GM18511 (cell line): ENCODE results near the gene RPS6KA5.

Experiments used
- ATAC-seq: cut with Tn5 transposase; IDR thresholded peaks from one replicate; pipeline ENCODE4 v1.9.1; 2021; ENCODE audit warnings: mild to moderate bottlenecking, moderate library complexity; ENCODE audit not compliant: unreplicated experiment

RPS6KA5 gene

GRCh38 chr14:90886297-90886815 lies 174.1 kb downstream of the RPS6KA5 start:
- no peak for ATAC-seq

- no peak for ATAC-seq
Observed at GRCh38 chr14:90883782-90884181, 176.7 kb downstream of the RPS6KA5 start.

- no peak for ATAC-seq
Observed at GRCh38 chr14:90883197-90883596, 177.2 kb downstream of the RPS6KA5 start.

GRCh38 chr14:90880282-90880681 lies 180.2 kb downstream of the RPS6KA5 start:
- no peak for ATAC-seq

GRCh38 chr14:90874599-90874998 lies 185.8 kb downstream of the RPS6KA5 start:
- ATAC-seq = no peak

- ATAC-seq = no peak
Observed at GRCh38 chr14:90871605-90872233, 188.7 kb downstream of the RPS6KA5 start.

GRCh38 chr14:90870950-90871604 lies 189.4 kb downstream of the RPS6KA5 start:
- no peak for ATAC-seq

GRCh38 chr14:90867501-90867900 lies 192.9 kb downstream of the RPS6KA5 start:
- ATAC-seq = no peak

- ATAC-seq = no peak
Observed at GRCh38 chr14:90866833-90867232, 193.6 kb downstream of the RPS6KA5 start.

- no peak for ATAC-seq
Observed at GRCh38 chr14:90864741-90865140, 195.7 kb downstream of the RPS6KA5 start.

- no peak for ATAC-seq
Observed at GRCh38 chr14:90858511-90858910, 201.9 kb downstream of the RPS6KA5 start.

- no peak for ATAC-seq
Observed at GRCh38 chr14:90857866-90858265, 202.6 kb downstream of the RPS6KA5 start.

GRCh38 chr14:90856115-90856514 lies 204.3 kb downstream of the RPS6KA5 start:
- ATAC-seq = peak; percentile 55

- ATAC-seq = no peak
Observed at GRCh38 chr14:90853116-90853515, 207.3 kb downstream of the RPS6KA5 start.

GRCh38 chr14:90851327-90852036 lies 209.0 kb downstream of the RPS6KA5 start:
- no peak for ATAC-seq

- ATAC-seq = no peak
Observed at GRCh38 chr14:90850487-90850886, 210.0 kb downstream of the RPS6KA5 start.

- ATAC-seq = no peak
Observed at GRCh38 chr14:90849787-90850444, 210.5 kb downstream of the RPS6KA5 start.

GRCh38 chr14:90848944-90849731 lies 211.3 kb downstream of the RPS6KA5 start:
- no peak for ATAC-seq

GRCh38 chr14:90846511-90846910 lies 213.9 kb downstream of the RPS6KA5 start:
- no peak for ATAC-seq

- no peak for ATAC-seq
Observed at GRCh38 chr14:90844321-90844720, 216.1 kb downstream of the RPS6KA5 start.

- ATAC-seq = no peak
Observed at GRCh38 chr14:90842726-90843125, 217.7 kb downstream of the RPS6KA5 start.
